Peyer's patch (tissue), 4 donors: Measurements from ENCODE around the gene EIF4G1. TPM values are rescaled to one million over a fixed set of nuclear protein-coding genes. Genes with fewer than 3 reads are reported as not detected.

Source experiments
- DNase-seq, 3 donors: peaks; one replicate each; pipeline ENCODE4 v3.0.0-alpha.2; 2017 to 2019
- H3K27ac ChIP-seq, 4 donors: fragments of 200-600 bp; sonication (generic); one replicate each; pipeline ENCODE4 v1.5.1; 2016 to 2019
- H3K27me3 ChIP-seq, 2 donors: fragments of 200-600 bp; sonication (generic); one replicate each; pipeline ENCODE4 v1.5.1; 2019
- H3K36me3 ChIP-seq, 3 donors: fragments of 200-600 bp; sonication (generic); one replicate each; pipeline ENCODE4 v1.5.1; 2016 to 2019
- H3K4me1 ChIP-seq, 4 donors: fragments of 200-600 bp; sonication (generic); one replicate each; pipeline ENCODE4 v1.5.1; 2016 to 2019
- H3K4me3 ChIP-seq, 4 donors: fragments of 200-600 bp; sonication (generic); 1 replicate in 3 of 4; 2 replicates in 1 of 4; pipeline ENCODE4 v1.5.1; 2016 to 2019; ENCODE audit warnings: mild to moderate bottlenecking in 1 of 4
- H3K9me3 ChIP-seq, 4 donors: fragments of 200-600 bp; sonication (generic); one replicate each; pipeline ENCODE4 v1.5.1; 2016 to 2019; ENCODE audit warnings: mild to moderate bottlenecking in 1 of 4
- CTCF ChIP-seq, 6 experiments: fragments of 450-650 bp in 4 of 6; fragments of 200-600 bp in 2 of 6; sonication (generic) in 1 of 6; IDR thresholded peaks; one replicate each; pipeline ENCODE4 v1.5.1; 2017 to 2019; ENCODE audit warnings: antibody characterized with exemption in 6 of 6, mild to moderate bottlenecking in 3 of 6, moderate library complexity in 1 of 6
- POLR2A ChIP-seq, 2 donors: fragments of 450-650 bp; IDR thresholded peaks; one replicate each; pipeline ENCODE4 v1.5.1; 2017; ENCODE audit warnings: antibody characterized with exemption in 2 of 2, mild to moderate bottlenecking in 2 of 2, moderate library complexity in 2 of 2
- total RNA-seq, 4 donors: library from RNA; depleted of rRNA; stranded (reverse); fragments of >200 nt; gene quantifications; one replicate each; pipeline ENCODE4 v1.1.0, GENCODE V29; 2016

Gene EIF4G1
- total RNA-seq, 4 donors from 2014 or later: 209 to 295 (median 244) TPM

- no peaks in the 10 kb centered on the region for H3K36me3 ChIP-seq
- peaks cover 0 to 14% of the 10 kb centered on the region in 2 donors for H3K27me3 ChIP-seq
- H3K9me3 ChIP-seq: no peaks in the 10 kb centered on the region
- no peak overlapping the region for H3K27ac ChIP-seq
- no peak for TF ChIP-seq POLR2A (IDR thresholded peaks at IDR 0.05)
- TF ChIP-seq CTCF (IDR thresholded peaks at IDR 0.05): no peak
- H3K4me1 ChIP-seq: no peaks in the 10 kb centered on the region
- no peak for DNase-seq
- no peak overlapping the region for H3K4me3 ChIP-seq
These were observed 37.0 kb upstream of the EIF4G1 start for GRCh38 chr3:184277366-184277765.

- Histone ChIP-seq H3K27me3 (no peaks in the 10 kb centered on the region), H3K4me1 (no peaks in the 10 kb centered on the region), H3K36me3 (no peaks in the 10 kb centered on the region), H3K27ac (no peak overlapping the region), H3K4me3 (no peak overlapping the region), H3K9me3 (no peaks in the 10 kb centered on the region)
- DNase-seq: no peak
- TF ChIP-seq CTCF (IDR thresholded peaks at IDR 0.05) (no peak), POLR2A (IDR thresholded peaks at IDR 0.05) (no peak)
These were observed 31.5 kb upstream of the EIF4G1 start for GRCh38 chr3:184282941-184283340.

- TF ChIP-seq CTCF (IDR thresholded peaks at IDR 0.05) (no peak), POLR2A (IDR thresholded peaks at IDR 0.05) (no peak)
- Histone ChIP-seq H3K4me1 (no peaks in the 10 kb centered on the region), H3K4me3 (no peak overlapping the region), H3K27ac (no peak overlapping the region), H3K36me3 (no peaks in the 10 kb centered on the region), H3K27me3 (no peaks in the 10 kb centered on the region), H3K9me3 (no peaks in the 10 kb centered on the region)
- DNase-seq: no peak
These were observed 30.7 kb upstream of the EIF4G1 start for GRCh38 chr3:184283681-184284080.

GRCh38 chr3:184284696-184285095 lies 29.7 kb upstream of the EIF4G1 start:
- H3K4me3 ChIP-seq: no peak overlapping the region
- H3K36me3 ChIP-seq: no peaks in the 10 kb centered on the region
- H3K27me3 ChIP-seq: no peaks in the 10 kb centered on the region
- TF ChIP-seq CTCF (IDR thresholded peaks at IDR 0.05) (peak in 3 of 6 experiments; percentile 17 to 31 (median 23)), POLR2A (IDR thresholded peaks at IDR 0.05) (no peak)
- no peak overlapping the region for H3K27ac ChIP-seq
- no peaks in the 10 kb centered on the region for H3K9me3 ChIP-seq
- DNase-seq: no peak
- H3K4me1 ChIP-seq: no peaks in the 10 kb centered on the region

GRCh38 chr3:184289426-184289938 lies 24.9 kb upstream of the EIF4G1 start:
- peak; percentile 35 to 67 (median 63) for DNase-seq
- Histone ChIP-seq H3K9me3 (no peaks in the 10 kb centered on the region), H3K27ac (no peak overlapping the region), H3K36me3 (no peaks in the 10 kb centered on the region), H3K27me3 (no peaks in the 10 kb centered on the region), H3K4me3 (no peak overlapping the region), H3K4me1 (no peaks in the 10 kb centered on the region)
- TF ChIP-seq POLR2A (IDR thresholded peaks at IDR 0.05) (no peak), CTCF (IDR thresholded peaks at IDR 0.05) (peak in 5 of 6 experiments; percentile 1 to 56 (median 52))

- Histone ChIP-seq H3K36me3 (no peaks in the 10 kb centered on the region), H3K9me3 (no peaks in the 10 kb centered on the region), H3K27me3 (no peaks in the 10 kb centered on the region), H3K27ac (no peak overlapping the region), H3K4me1 (no peaks in the 10 kb centered on the region), H3K4me3 (no peak overlapping the region)
- DNase-seq: no peak
- TF ChIP-seq POLR2A (IDR thresholded peaks at IDR 0.05) (no peak), CTCF (IDR thresholded peaks at IDR 0.05) (no peak)
These were observed 24.1 kb upstream of the EIF4G1 start for GRCh38 chr3:184290331-184290730.
